Pulmonary artery endothelial cell (primary cell): ENCODE data around the gene RALBP1. TPM values are rescaled to one million over a fixed set of nuclear protein-coding genes. Genes with fewer than 3 reads are reported as not detected.

Source experiments
- DNase-seq: peaks from one replicate; pipeline ENCODE4 v3.0.0-alpha.2; 2011; ENCODE audit warnings: low read depth, low spot score
- total RNA-seq: library from RNA; depleted of rRNA; stranded (reverse); fragments of >200 nt; gene quantifications from 2 replicates; pipeline ENCODE4 v1.2.3, GENCODE V29; 2014

RALBP1 gene
- total RNA-seq, 1 donor from 2014 or later, result 68.2 TPM

DNA sequence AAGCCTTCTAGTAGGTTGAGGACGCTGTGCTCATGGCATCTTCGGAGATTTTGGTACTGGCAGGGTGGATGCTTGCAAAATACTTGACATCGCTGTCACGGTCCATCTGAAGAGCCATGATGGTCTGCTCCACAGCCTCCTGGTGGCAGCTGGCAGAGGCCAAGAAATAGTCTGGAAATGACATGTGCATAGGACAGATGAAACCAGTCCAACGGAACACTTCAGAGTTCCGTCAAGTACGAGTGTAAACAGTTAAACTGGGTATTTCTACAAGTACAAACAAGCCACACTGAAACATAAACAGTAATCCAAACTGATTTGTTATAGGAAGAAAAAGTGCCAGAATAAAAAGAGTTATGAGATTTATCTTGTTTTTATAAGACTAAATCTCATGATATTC lies 72.5 kb downstream of the RALBP1 start:
- no peak for DNase-seq

DNA sequence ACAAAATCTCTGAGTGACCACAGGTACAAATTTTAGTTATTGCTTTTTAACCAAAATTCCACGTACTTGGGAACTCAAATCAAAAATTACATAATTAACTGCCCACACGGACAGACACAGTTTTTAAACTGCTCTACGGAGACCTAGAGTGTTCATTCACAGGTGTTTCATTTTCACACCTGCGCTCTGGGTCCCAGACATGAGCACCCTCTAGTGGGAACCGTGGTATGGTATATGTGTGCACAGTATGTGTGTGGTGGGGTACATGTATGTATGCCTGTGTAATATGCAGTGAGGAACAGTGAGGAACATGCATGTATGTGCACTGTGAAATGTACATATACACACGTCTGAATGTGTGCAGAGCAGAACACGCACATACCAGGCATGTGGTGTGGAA lies 74.1 kb downstream of the RALBP1 start:
- DNase-seq, result no peak

DNA sequence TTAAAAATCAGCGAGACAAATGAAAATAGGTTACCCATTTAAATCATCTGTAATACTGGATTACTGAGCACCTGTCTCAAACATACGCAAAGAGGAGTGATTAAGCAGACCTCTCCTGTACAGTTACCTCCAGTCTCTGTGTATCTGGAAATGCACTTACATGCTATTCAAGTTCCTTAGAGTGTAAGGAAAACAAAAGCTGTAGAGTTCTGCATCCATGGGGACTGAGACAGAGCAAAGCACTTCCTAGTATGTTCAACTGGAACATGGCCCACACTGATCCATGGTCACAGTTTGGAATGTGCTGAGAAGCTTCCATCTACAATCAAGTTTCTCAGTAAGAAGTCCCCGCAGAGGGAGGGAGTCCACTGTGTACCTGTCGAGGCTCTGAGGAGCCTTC lies 75.1 kb downstream of the RALBP1 start:
- no peak for DNase-seq

DNA sequence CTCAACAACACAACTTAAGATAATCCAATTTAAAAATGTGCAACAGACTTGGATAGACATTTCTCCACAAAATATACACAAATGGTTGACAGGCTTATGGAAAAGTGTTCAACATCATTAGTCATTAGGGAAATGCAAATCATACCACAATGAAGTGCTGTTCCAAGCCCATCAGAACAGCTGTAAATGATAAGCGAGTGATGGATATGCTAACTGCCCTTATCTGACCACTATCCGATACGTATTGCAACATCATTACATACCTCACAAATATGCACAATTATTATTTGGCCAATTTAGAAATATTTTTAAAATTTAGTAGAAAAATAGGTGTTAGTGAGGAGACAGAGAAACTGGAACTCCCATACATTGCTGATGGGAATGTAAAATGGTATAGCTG lies 76.9 kb downstream of the RALBP1 start:
- no peak for DNase-seq

DNA sequence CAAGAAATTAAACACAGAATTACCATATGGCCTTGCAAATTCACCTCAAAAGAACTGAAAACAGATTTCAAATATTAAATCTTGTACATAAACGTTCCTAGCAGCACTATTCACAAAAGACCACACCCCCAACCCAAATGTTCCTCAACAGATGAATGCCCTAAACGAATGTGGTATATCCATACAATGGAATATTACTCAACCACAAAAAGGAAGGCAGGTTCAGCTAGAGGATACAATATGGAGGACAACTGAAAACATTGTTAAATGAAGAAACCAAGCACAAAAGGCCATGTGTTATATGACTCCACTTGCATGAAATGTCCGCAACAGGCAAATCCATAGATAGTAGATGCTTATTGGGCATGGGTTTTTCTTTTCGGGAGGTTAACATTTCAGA lies 77.3 kb downstream of the RALBP1 start:
- no peak for DNase-seq

DNA sequence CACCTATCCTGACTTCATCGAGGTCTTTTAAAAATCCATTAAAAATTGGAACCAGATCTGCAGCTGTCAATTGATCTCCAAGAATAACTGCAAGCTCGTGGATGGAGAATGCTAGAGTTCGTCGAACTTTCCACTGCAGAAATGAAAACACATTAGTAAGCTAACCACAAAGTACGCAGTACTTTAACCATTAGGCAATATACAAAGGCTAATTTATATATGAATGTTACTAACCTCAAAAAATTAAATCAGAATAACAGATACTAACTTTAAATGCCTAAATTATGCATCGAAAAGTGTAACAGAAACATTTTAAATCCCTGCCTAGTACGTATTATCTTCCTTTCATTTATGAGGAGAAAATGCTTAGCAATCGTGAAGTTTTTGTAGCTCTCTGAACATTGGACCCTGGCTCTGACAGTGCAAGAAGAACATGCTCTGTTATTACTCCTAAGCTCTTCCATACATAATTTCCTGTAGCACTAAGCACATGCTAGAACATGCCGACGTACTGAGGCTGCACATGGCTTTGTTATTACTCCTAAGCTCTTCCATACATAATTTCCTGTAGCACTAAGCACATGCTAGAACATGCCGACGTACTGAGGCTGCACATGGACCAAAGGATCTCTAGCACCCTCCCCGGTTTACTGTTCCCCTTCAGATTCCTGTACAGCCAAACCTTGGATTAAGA lies 82.1 kb downstream of the RALBP1 start:
- DNase-seq, result no peak

DNA sequence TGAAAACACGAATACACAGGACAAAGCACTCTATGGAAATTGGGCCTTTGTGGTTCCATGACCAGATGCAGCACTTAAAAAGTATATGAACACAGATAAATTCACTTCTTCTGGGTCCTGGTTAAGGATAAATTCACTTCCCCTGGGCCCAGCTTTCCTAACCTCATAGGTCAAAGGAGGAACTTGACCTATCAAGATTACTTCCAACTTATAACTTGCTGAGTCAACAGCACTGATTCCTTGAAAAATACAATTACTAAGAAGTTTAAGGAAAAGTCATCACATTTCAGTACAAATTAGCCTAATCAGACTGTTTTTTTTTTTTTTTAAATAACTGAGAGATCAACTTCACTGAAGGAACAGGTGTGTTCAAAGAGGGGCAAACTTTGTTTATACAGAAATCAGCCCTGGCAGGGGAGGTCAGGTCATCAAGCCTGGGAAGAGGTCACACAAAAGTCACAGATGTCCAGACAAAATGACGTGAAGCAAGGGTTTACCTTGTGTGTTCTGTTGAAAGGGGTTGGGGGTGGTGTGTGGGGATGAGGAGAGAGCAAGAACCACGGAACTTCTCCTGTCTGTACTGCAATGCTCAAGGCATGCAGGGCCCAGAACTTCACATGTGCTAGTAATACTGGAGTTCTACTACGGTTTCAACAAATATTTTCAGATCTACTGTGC lies 83.2 kb downstream of the RALBP1 start:
- DNase-seq, result no peak

DNA sequence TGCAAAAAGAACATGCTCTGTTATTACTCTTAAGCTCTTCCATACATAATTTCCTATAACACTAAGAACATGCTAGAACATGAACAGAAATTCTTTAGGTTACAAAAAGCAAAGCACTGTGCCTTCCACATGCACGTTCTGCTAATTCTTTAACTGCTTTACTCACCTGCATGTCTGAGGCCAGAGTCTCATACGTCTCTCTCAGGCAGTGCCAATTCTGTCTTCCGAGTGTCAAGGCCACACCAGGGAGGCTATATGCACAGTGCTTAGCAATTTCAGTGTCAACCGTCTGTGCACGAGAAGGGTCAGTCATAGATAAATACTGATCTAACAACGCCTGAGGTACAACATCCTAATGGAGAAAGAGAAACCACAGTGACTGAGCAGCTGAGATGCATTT lies 83.9 kb downstream of the RALBP1 start:
- no peak for DNase-seq

DNA sequence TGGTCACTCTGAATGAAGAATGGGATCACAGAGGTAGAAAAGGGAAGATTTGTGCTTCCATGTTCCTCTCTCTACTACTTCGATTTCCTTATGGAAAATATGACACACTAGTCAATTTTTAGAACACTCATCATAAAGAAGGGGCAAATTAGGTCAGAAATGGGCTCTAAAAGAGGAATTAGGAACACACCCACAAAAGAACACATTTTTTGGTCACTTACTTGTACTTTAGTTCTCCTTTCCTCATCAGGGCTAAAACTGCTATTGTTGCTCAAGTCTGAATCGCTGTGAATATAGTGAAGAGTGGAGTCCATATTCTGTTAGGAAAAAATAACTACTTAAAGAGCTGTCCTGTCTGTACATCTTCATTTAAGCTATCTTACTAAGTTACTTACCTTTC lies 86.4 kb downstream of the RALBP1 start:
- DNase-seq, result no peak

DNA sequence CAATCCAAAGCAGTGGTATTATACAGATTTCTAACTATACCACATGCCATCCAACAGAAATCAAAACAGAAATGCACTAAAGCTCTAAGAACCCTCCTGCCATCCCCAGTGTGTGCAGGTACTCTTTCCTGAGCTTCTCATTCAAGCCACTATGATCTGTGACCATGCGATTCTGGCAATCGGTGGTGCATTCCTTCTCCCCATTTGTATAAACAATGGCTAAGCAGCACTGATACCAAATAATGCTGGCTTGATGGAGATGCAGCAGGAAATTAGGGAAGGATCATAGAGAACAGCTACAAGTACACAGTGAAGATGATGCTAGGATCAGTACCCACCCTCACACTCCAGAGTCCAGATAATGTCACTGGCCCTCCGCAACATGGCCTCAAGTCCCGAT lies 87.3 kb downstream of the RALBP1 start:
- no peak for DNase-seq

DNA sequence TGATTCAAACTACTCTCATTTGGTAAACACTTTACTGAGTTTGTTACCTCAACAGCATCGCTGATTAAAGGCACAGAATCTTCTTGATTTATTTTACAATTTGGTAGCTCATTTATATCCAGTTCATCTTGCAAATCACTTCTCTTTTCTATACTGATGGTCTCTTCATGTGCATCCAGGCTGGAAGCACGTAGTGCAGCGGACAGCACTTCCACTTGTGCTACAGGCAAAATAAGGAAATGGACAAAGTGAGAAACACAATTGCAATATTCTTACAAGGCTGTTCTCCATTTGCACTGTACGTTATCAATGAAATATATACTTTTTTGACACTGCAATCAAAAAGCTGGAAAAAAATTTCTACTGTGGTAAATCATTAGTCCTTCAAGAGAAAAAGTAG lies 88.0 kb downstream of the RALBP1 start:
- no peak for DNase-seq

DNA sequence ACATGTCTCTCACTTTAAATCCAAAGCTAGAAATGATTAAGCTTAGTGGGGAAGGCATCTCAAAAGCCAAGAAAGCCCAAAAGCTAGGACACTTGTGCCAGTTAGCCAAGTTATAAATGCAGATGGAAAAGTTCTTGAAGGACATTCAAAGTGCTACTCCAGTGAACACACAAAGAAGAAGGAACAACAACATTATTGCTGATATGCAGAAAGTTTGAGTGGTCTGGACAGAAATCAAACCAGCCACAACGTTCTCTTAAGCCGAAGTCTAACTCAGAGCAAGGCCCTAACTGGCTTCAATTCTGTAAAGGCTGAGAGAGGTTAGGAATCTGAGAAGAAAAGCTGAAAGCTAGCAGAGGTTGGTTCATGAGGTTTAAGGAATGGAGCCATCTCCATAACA lies 90.1 kb downstream of the RALBP1 start:
- no peak for DNase-seq

DNA sequence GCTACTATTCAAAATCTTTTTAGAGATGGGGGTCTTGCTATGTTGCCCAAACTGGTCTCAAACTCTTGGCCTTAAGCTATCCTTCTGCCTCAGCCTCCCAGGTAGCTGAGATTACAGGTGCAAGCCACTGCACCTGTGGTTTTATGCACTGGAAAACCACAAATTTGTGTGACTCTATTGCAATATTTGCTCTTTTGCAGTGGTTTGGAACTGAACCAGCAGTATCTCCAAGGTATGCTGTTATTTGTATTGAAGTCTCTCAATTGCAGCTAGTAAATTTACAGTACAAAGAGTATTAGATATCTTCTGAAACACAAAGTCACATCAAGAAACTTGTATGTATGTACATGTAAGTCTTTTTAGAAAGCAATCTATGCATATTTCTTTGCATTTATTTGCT lies 92.9 kb downstream of the RALBP1 start:
- no peak for DNase-seq

DNA sequence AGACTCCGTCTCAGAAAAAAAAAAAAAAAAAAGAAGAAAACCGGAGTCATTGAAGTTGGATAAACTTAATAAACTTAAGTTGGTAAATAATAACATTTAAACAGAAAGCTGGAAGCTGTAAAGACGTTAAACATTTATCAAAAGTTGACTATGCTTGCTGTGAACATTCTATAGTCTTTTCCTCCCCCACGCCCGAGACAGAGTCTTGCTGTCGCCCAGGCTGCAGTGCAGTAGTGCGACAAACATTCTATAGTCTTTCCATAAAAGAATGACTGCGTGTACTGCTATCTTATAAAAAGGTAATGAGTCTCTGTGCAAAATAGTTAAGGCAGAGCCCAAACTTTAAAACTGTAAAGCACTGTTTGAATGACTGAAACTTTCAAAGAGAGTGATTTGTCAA lies 93.9 kb downstream of the RALBP1 start:
- no peak for DNase-seq

DNA sequence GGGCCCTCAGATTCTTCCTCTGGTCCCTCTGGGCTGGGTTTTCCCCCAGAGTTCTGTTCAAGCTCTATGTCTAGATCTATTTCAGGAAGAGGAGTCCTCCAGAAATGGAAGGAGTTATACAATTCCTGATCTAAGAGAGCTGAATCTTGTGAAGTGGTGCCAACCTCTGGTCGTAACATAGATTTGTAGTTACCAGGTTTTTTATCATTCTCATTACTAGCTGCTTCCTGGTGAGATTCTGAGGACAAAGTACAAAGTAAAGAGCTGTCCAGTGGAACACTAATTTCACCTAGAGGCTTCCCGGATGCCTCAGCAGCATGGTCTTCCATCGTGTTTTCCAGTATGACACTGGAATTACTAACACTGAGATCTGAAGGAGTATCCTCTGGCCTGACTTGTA lies 94.9 kb downstream of the RALBP1 start:
- DNase-seq, result no peak

DNA sequence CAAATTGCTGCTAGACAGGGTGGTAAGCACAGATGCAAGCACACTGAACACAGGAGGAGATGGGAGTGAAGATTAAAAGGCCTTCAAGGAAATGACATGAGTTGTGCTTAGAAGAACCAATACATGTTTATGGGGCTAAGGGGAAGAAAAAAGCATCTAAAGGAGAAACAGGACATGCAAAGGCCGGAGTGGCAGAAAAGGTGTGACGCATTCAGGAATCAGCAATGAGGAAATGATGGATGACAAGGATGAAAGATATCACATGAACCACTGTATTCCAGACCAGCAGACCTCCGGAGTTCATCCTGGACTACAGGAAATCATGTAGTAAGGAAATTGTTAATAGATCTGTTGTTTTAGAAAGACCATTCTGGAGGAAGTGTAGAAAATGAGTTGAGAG lies 96.2 kb downstream of the RALBP1 start:
- peak; percentile 66 for DNase-seq

DNA sequence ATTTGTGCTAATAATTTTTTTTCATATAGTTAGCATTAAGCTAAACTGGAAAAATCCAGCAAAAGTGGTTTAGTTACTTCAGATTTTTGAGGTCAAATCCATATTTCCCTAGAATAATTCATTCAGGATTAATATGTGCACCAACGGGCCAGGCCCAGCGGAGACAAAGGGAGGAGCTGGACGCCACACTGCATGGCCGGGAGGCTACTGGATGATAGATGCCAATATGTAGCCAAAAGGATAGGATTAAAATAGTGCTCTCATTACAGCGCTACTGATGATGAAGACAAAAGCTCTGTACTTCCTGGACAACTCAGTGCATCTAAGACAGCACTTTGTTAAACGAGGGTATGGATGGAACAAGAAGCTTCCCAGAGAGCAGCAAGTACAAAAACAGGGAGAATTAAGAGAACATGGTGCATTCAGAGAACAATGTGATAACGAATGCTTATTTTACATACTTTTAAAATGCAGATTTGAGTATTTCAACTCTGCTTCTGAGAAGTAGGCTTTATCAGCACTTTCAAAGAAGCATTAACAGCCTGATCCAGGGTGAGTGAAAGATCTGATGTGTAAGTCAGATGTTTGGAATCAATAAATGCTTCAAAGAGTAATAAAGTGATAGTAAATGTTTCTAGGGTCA lies 99.3 kb downstream of the RALBP1 start:
- no peak for DNase-seq

DNA sequence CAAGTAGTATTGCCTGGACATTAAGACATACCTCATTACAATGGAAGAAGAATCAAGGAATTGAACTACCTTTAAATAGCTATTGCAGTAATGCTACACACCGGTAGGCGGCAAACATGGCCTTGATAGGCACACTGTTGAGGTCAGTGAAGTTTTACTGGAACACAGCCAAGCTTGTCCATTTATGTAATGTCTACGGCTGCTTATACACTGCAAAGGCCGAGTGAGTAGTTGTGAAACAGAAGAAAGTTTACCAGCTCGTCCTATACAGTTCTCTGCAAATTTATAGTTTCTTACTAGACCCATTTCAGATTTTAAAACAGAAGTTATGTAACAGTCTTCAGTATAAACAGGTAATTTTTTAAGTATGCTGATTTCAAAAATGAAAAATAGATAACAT lies 100.2 kb downstream of the RALBP1 start:
- DNase-seq, result peak; percentile 95

DNA sequence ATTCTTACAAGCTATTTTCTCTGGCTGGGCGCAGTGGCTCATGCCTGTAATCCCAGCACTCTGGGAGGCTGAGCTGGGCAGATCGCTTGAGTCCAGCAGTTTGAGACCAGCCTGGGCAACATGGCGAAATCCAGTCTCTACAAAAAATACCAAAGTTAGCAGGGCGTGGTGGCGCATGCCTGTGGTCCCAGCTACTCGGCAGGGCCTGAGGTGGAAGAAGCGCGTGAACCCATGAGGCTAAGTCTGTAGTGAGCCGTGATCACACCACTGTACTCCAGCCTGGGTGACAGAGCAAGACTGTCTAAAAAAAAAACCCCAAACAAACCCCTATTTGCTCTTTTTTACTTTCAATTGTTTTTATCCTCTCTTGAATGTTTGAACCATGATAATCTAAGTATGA lies 102.0 kb downstream of the RALBP1 start:
- DNase-seq, result no peak

DNA sequence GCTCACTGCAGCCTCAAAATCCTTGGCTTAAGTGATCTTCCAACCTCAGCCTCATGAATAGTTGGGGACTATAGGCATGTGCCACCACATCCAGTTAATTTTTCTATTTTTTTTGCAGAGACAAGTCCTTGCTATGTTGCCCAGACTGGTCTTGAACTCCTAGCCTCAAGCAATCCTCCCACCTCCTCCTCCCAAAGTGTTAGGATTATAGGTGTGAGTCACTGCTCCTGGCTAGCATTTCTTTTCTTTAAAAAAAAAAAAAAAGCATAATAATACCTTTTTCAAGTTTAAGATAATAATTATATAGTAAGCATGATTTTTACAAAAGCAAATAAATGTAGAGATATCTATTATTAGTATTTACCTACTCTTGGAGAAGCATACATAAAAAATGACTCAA lies 103.0 kb downstream of the RALBP1 start:
- DNase-seq, result no peak

DNA sequence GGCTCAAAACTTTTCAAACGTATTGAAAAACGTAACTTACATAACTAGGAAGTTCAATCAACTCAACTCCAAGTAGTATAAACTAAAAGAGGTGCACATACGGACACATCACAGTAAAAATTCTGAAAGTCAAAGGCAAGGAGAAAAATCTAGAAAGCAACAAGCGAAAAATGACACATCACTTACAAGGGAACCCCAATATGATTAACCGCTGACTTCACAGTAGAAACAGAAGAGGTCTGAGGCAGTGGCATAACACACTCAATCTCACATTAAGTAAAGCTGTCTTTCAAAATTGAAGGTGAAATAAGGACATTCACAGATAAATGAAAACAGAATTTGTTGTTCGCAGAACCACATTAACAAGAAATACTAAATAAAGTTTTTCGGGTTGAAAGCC lies 106.4 kb downstream of the RALBP1 start:
- DNase-seq, result no peak

DNA sequence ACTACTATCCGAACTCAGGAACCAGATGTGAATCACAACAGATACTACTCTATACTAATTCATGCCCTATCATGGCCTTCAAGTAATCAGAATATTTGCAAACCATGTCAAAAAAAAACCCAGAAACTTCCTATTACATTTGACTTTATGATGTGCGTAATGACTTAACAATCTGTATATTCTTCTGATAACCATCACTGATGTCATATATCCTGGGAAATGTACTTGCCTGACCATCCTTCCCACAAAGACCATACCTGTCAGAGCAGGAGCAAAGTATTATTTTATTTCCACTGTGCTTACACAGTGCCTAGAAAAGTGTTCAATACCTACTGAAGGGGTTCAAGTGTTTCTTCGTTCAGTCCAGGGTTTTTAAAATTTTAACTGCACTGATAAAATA lies 111.5 kb downstream of the RALBP1 start:
- DNase-seq, result no peak
